Activated CD4-positive, alpha-beta T cell treated with anti-CD3 and anti-CD28 coated beads, Interleukin-2, amount 50 U/mL, for 24 hours (primary cell): ENCODE data around the gene TMEM178B.

ENCODE experiments used
- DNase-seq, 2 donors: peaks; one replicate each; pipeline ENCODE4 v3.0.0-alpha.2; 2020; ENCODE audit warnings: low read depth in 1 of 2, low spot score in 1 of 2

Gene TMEM178B

GRCh38 chr7:141417506-141417905 lies 343.6 kb downstream of the TMEM178B start:
- DNase-seq, result no peak

- no peak for DNase-seq
Measured at GRCh38 chr7:141418066-141418465, 344.2 kb downstream of the TMEM178B start.

GRCh38 chr7:141421306-141421705 lies 347.4 kb downstream of the TMEM178B start:
- DNase-seq, result no peak

- no peak for DNase-seq
Measured at GRCh38 chr7:141427134-141427533, 353.3 kb downstream of the TMEM178B start.

DNA sequence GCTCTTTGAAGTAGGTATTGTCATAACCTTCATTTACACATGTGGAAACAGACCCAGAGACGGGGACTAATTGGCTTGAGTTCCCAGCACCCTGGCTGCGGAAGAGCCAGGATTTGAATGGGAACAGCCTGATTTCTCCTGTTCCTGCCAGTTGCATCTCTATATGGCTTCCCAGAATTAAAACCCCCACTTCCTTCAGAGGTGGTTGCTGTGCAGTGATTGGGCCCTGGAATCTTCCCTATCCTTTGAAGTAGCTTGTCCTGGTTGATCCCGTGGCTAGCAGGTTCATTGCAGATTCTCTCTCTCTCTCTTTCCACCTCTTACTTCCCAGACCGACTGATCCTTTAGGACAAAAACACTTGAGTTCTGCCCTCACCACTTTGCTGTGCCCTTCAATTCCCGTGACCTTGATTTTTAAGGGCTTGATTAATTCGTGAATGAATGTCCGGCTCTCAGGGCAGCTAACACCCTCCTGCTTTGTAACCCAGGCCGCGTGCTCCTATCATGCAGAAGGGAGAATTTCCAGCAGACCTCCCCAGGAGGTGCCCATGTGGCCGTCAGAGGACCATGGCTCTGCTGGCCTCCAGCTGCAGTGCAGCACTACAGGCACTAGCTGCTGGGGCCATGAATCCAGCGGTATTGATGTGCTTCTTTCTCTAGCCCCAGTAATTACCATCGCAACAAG lies 356.7 kb downstream of the TMEM178B start:
- no peak for DNase-seq

GRCh38 chr7:141431140-141431479 lies 357.2 kb downstream of the TMEM178B start:
- no peak for DNase-seq

DNA sequence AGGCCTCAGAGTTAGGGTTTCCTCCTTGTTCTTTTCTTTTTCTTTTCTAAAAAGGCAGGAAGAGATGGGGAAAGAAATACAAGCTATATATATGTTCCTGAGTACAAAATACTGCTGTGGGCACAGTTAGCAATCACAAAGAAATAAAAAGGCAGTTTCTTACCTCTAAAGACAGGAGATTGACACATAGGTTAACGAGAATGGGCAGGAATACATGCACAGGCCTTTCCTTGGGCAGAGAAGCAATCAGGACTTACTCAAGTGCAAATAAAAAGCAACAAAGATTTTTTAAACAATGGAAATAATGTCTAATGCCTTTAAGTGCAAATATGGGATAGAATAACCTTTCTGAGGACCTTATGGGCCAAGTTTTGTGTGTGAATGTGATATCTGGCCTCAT lies 357.8 kb downstream of the TMEM178B start:
- no peak for DNase-seq

- DNase-seq, result no peak
Measured at GRCh38 chr7:141433698-141434097, 359.8 kb downstream of the TMEM178B start.

DNA sequence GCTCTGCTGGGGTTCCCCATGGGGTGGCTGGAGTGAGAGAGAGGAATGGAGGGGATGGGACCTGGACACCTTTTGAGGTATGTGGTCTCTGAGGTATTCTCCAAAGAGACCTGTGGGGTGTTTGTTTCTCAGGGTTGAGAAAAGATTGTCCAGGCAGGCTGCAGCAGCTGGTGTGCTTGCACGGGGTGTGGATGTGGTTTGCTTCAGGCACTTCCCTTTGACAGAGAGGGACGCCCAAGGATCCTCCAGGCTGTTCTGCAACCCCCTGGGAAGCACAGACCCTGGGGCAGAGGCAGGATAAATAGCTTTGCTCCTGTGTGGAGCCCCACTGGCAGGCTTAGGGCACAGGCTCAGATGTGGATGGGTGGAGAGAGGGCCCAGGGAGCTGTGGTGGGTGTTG lies 362.3 kb downstream of the TMEM178B start:
- DNase-seq, result no peak

DNA sequence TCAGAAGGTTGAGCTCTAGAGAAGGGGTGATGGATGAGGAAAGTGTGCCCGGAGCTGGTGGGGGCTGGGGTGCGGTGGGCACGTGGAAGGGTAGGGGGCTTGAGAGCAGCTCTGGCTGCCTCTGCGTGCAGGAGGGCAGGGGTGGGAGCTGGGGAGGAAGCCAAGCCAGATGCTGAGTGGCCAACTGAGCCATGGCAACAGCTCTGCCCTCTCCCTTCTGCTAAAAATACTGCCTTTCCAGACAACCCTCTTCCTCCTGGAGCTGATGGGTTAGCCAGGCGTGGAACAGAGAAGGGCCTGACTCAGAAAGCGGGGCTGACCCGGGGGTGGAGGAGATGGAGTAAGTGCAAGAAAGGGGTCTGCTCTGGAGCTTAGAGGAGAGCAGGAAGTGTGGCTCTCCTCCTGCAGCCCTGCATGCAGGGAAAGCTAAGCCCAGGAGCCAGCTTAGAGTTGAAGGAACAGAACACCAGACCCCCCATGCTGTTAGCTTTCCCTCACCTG lies 362.8 kb downstream of the TMEM178B start:
- DNase-seq, result no peak

- DNase-seq, result no peak
Measured at GRCh38 chr7:141439164-141439563, 365.3 kb downstream of the TMEM178B start.

DNA sequence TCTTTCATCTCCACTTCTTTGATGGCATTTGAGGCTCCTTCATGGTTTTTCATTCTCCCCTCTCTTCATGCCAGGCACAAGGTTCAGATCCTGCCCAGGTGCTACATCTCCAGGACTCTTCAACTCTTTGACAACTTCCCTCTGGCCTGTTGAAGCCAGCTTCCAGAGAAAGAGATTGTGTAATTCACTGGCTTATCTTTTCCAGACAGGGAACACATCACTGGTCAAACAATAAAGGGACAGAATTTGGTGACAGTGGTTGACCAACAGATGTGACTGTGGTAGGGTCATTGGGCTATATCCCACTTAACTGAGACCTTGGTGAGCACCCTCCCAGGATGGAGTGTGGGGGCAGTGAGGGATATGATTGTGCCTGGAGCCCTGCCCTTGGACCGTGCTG lies 365.9 kb downstream of the TMEM178B start:
- no peak for DNase-seq

DNA sequence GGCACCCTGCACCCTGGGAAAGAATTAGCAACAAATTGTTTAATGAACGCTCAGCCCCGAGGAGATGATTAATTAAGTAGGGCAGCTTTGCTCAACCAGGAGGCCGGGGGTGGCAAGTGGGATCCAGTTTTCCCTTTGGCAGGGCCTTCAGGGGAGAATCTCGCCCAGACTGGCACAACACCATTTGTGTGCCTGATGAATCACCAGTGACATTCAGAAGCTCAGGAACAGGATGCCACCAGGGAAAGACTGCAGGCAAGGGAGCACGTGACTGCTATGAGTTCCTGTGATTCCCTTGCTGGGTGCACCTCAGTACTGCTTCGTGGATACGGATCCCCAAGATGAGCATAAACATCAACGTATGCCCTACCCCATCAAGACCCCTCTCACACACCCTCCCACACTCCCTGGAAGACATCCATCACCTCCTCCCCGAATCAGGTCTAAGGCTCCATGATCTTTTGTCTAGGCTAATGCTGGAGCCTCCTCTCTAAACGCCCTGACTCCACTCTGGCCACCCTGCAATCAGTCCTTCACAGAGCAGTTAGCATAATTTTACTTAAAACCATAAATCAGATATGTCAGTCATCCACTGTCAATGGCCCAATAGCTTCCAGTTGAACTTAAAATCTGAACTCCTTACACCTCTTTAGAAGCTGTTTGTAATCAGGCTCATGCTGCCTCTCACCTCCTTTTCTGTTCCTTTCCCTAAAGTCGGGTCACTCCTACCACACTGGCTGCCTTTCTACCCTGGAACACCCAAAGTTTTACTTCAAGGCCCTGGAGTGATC lies 368.2 kb downstream of the TMEM178B start:
- DNase-seq, result no peak

GRCh38 chr7:141442781-141443180 lies 368.9 kb downstream of the TMEM178B start:
- no peak for DNase-seq

DNA sequence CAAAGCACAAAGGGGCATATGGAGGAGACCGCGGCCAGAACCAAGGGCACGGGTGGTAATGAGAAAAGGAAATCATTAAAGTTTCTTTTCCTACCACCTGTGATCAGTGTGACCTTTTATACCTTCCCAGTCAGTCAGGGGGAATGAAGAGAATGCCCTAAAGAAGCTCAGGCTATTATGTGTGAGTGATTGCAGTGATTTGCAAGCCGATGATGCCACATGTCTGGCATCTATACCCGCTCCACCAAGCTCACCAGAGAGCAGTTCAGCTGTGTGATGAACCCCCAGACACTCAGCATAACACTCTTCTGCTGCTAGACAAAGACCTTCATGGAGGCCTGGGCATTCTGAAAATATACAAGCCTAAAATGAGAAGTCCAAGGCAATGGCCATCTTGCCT lies 371.1 kb downstream of the TMEM178B start:
- DNase-seq, result no peak

DNA sequence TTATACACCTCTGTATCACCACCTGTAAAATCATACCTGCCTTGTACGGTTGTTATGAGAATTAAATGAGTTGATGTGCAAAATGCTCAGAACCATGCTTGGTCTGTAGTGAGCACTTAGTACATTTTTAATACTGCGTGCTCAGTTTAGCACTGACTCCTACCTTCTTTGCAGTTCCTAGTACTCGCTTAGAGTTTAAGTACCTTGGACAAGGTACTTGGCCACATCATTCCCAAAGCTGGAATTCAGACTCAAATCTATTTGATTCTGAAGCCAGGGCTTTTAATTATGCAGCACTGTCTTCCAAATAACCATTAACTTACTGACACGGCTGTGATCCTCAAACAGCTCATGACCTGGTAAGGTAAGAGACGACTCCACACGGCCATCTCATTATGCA lies 377.4 kb downstream of the TMEM178B start:
- no peak for DNase-seq

- DNase-seq, result no peak
Measured at GRCh38 chr7:141452911-141453310, 379.0 kb downstream of the TMEM178B start.

DNA sequence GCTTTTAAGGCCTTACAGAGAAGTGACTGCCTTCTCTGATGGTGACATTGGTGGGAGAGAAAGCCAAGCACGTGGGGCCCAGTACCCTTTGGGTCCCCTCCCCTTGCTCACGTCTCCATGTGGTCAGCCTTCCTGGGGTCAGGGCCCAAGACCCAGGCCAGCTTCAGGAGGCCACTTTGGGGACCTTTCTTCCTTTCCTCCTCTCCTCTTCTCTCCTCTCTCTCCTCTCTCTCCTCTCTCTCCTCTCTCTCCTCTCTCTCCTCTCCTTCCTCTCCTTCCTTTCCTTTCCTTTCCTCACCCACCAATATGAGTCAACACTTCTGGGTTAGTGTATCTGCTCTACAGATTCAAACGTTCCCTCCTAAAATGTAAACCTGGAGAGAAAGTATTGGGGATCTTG lies 380.5 kb downstream of the TMEM178B start:
- DNase-seq, result no peak

- DNase-seq, result no peak
Measured at GRCh38 chr7:141455723-141456122, 381.9 kb downstream of the TMEM178B start.

DNA sequence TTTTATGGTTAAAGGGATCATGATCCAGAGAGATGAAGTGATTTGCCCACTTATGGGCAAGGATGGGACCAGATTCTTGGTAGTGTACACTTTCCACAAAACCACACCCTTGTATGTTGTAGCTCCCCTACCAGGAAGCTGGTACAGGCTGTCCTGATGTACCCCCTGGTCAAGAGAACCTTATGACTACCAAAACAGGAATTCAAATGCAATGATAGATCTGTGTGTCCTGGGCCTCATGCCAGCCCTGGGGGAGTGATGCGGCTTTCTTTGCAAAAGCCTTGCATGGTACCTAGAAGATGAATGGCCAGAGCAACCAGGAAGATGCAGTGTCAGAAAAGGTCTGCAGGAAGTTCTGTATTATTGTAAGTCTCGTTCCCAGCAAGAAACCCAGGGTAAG lies 382.4 kb downstream of the TMEM178B start:
- DNase-seq, result no peak

- no peak for DNase-seq
Measured at GRCh38 chr7:141456711-141457110, 382.8 kb downstream of the TMEM178B start.
